HUDEP-2 (cell line): ENCODE data around the gene ZER1.
A peak's percentile ranks its signal among the peaks of the same experiment; 100 is the strongest.

Experiments
- DNase-seq, 76 experiments: peaks; one replicate each; lab custom pipeline; 2025; ENCODE audit not compliant: unreplicated experiment in 76 of 76; lab: John Stamatoyannopoulos, UW

ZER1 gene

GRCh38 chr9:128743421-128743820 lies 28.3 kb downstream of the ZER1 start:
- no peak for DNase-seq

GRCh38 chr9:128742401-128742800 lies 29.3 kb downstream of the ZER1 start:
- no peak for DNase-seq

- DNase-seq: peak in 1 of 76 experiments; percentile 12
Observed at GRCh38 chr9:128735373-128735772, 36.4 kb downstream of the ZER1 start.

- peak in 69 of 76 experiments; percentile 4 to 79 (median 59) for DNase-seq
Observed at GRCh38 chr9:128733256-128733655, 38.5 kb downstream of the ZER1 start.

- no peak for DNase-seq
Observed at GRCh38 chr9:128732576-128732975, 39.2 kb downstream of the ZER1 start.

GRCh38 chr9:128731691-128732090 lies 40.0 kb downstream of the ZER1 start:
- no peak for DNase-seq

- DNase-seq: no peak
Observed at GRCh38 chr9:128731093-128731492, 40.6 kb downstream of the ZER1 start.

GRCh38 chr9:128729766-128730517 lies 41.8 kb downstream of the ZER1 start:
- DNase-seq: no peak

- no peak for DNase-seq
Observed at GRCh38 chr9:128729302-128729701, 42.4 kb downstream of the ZER1 start.

GRCh38 chr9:128728298-128728697 lies 43.4 kb downstream of the ZER1 start:
- no peak for DNase-seq

GRCh38 chr9:128727640-128728248 lies 44.0 kb downstream of the ZER1 start:
- no peak for DNase-seq

- peak in 63 of 76 experiments; percentile 0 to 70 (median 44) for DNase-seq
Observed at GRCh38 chr9:128724744-128725211, 46.9 kb downstream of the ZER1 start.

- peak in 74 of 76 experiments; percentile 86 to 98 (median 95) for DNase-seq
Observed at GRCh38 chr9:128723866-128724743, 47.6 kb downstream of the ZER1 start, which contains the start of gene ZDHHC12. Gene ZDHHC12 (minus strand): TSS chr9:128724127. CDS start chr9:128724093, 34 bp downstream.

GRCh38 chr9:128723352-128723865 lies 48.3 kb downstream of the ZER1 start:
- peak in 1 of 76 experiments; percentile 6 for DNase-seq

GRCh38 chr9:128722380-128723351 lies 49.1 kb downstream of the ZER1 start:
- no peak for DNase-seq

GRCh38 chr9:128721487-128722010 lies 50.2 kb downstream of the ZER1 start:
- no peak for DNase-seq

- no peak for DNase-seq
Observed at GRCh38 chr9:128720841-128721486, 50.8 kb downstream of the ZER1 start.

- no peak for DNase-seq
Observed at GRCh38 chr9:128719919-128720605, 51.7 kb downstream of the ZER1 start.
